Erythroblast (primary cell): ENCODE data around the gene KIAA0753.

ENCODE experiments used
- GATA1 ChIP-seq: IDR thresholded peaks from 2 replicates; pipeline ENCODE4 v1.6.1; 2011; ENCODE audit warnings: low read depth, mild to moderate bottlenecking, control low read depth, low read length, moderate library complexity
- POLR2A ChIP-seq: IDR thresholded peaks from 2 replicates; pipeline ENCODE4 v1.6.1; 2011; ENCODE audit warnings: mild to moderate bottlenecking, low read length

DNA sequence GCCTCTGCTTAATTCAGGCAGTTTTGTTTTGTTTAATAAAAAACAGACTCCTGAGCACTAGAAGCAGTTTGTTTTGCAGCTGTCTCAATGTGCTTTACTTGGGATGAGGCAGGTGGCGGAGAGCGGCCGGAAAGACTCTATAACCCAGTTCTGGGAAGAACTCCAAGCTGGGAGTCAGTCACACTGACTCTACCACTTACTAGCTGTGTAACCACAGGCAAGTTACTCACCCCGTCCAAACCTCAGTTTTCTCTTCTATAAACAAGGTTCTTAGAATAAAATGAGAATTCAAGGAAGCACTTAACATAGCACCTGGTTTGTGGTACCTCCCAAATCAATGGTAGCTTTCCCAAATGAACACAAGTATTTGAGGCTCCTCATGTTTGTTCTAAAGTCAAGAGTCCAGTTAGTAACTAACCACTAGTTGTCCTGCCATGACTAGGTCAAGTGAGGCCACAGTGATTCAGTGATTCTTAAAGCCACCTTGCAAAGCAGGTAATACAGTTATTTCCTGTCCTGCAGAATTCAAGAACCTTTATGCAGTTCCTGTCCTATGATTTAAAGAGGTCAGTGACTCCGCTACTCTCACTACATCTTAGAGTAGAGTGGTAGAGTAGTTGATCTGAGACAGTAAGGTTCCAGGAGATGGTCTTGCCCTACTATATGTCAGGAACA lies 3.1 kb upstream of the KIAA0753 start:
- no peak for TF ChIP-seq POLR2A
- TF ChIP-seq GATA1: no peak
